ENCODE results near the gene SAMD9L.

The SAMD9L gene

GRCh38 chr7:93117852-93118530 is 30.2 kb downstream of the SAMD9L start, which contains the start of gene SAMD9:
Gene SAMD9, minus strand, starts transcription at chr7:93117979. Its CDS starts 11,882 bp downstream, at chr7:93106097.
- peaks cover 5 to 8% of the 10 kb centered on the region in 2 donors for H3K4me1 ChIP-seq (ENCODE audit: control insufficient read depth in 1 of 2, insufficient read depth in 2 of 2, low read length in 2 of 2)
- H3K9me3 ChIP-seq (ENCODE audit: control insufficient read depth in 1 of 2, low read length in 2 of 2) = peaks cover 0 to 9% of the 10 kb centered on the region in 2 donors
- peak within 1 kb of the TSS; percentile 62 for H3K27ac ChIP-seq (ENCODE audit: low read length)
- H3K27me3 ChIP-seq (ENCODE audit: low read depth, low read length) = no peaks in the 10 kb centered on the region
- no peaks in the 10 kb centered on the region for H3K36me3 ChIP-seq (ENCODE audit: control insufficient read depth in 1 of 2, insufficient read depth in 2 of 2, low read length in 2 of 2)
- peak within 1 kb of the TSS; percentile 75 to 86 for H3K4me3 ChIP-seq (ENCODE audit: low read depth in 1 of 2, low read length in 2 of 2)

- peak overlapping the region; percentile 62 for H3K27ac ChIP-seq (ENCODE audit: low read length)
- peaks cover 0 to 7% of the 10 kb centered on the region in 2 donors for H3K9me3 ChIP-seq (ENCODE audit: control insufficient read depth in 1 of 2, low read length in 2 of 2)
- H3K27me3 ChIP-seq (ENCODE audit: low read depth, low read length) = no peaks in the 10 kb centered on the region
- peaks cover 5 to 8% of the 10 kb centered on the region in 2 donors for H3K4me1 ChIP-seq (ENCODE audit: control insufficient read depth in 1 of 2, insufficient read depth in 2 of 2, low read length in 2 of 2)
- peak overlapping the region; percentile 75 to 86 for H3K4me3 ChIP-seq (ENCODE audit: low read depth in 1 of 2, low read length in 2 of 2)
- H3K36me3 ChIP-seq (ENCODE audit: control insufficient read depth in 1 of 2, insufficient read depth in 2 of 2, low read length in 2 of 2) = no peaks in the 10 kb centered on the region
Measured at GRCh38 chr7:93117327-93117726, 30.9 kb downstream of the SAMD9L start.

GRCh38 chr7:93115796-93116195 is 32.4 kb downstream of the SAMD9L start:
- peak overlapping the region in 1 of 2 donors; percentile 86 for H3K4me3 ChIP-seq (ENCODE audit: low read depth in 1 of 2, low read length in 2 of 2)
- H3K27ac ChIP-seq (ENCODE audit: low read length) = no peak overlapping the region
- no peaks in the 10 kb centered on the region for H3K36me3 ChIP-seq (ENCODE audit: control insufficient read depth in 1 of 2, insufficient read depth in 2 of 2, low read length in 2 of 2)
- peaks cover 0 to 5% of the 10 kb centered on the region in 2 donors for H3K9me3 ChIP-seq (ENCODE audit: control insufficient read depth in 1 of 2, low read length in 2 of 2)
- peaks cover 5 to 8% of the 10 kb centered on the region in 2 donors for H3K4me1 ChIP-seq (ENCODE audit: control insufficient read depth in 1 of 2, insufficient read depth in 2 of 2, low read length in 2 of 2)
- no peaks in the 10 kb centered on the region for H3K27me3 ChIP-seq (ENCODE audit: low read depth, low read length)

GRCh38 chr7:93108003-93108402 is 40.2 kb downstream of the SAMD9L start:
- H3K27me3 ChIP-seq (ENCODE audit: low read depth, low read length) = no peaks in the 10 kb centered on the region
- H3K36me3 ChIP-seq (ENCODE audit: control insufficient read depth in 1 of 2, insufficient read depth in 2 of 2, low read length in 2 of 2) = peaks cover 19 to 49% of the 10 kb centered on the region in 2 donors
- H3K9me3 ChIP-seq (ENCODE audit: control insufficient read depth in 1 of 2, low read length in 2 of 2) = peaks cover 37 to 53% of the 10 kb centered on the region in 2 donors

GRCh38 chr7:93097388-93097787 is 50.8 kb downstream of the SAMD9L start:
- H3K4me3 ChIP-seq (ENCODE audit: low read depth in 1 of 2, low read length in 2 of 2) = no peak overlapping the region
- no peaks in the 10 kb centered on the region for H3K27me3 ChIP-seq (ENCODE audit: low read depth, low read length)
- H3K27ac ChIP-seq (ENCODE audit: low read length) = no peak overlapping the region
- no peaks in the 10 kb centered on the region for H3K4me1 ChIP-seq (ENCODE audit: control insufficient read depth in 1 of 2, insufficient read depth in 2 of 2, low read length in 2 of 2)
- peaks cover 10 to 45% of the 10 kb centered on the region in 2 donors for H3K9me3 ChIP-seq (ENCODE audit: control insufficient read depth in 1 of 2, low read length in 2 of 2)
- H3K36me3 ChIP-seq (ENCODE audit: control insufficient read depth in 1 of 2, insufficient read depth in 2 of 2, low read length in 2 of 2) = no peaks in the 10 kb centered on the region

More at GRCh38 chr7:93108003-93108402, 40.2 kb downstream of the SAMD9L start:
- H3K4me3 ChIP-seq (ENCODE audit: low read depth in 1 of 2, low read length in 2 of 2) = peak overlapping the region in 1 of 2 donors; percentile 5
- no peaks in the 10 kb centered on the region for H3K4me1 ChIP-seq (ENCODE audit: control insufficient read depth in 1 of 2, insufficient read depth in 2 of 2, low read length in 2 of 2)
- H3K27ac ChIP-seq (ENCODE audit: low read length) = no peak overlapping the region

GRCh38 chr7:93092757-93093370 is 55.3 kb downstream of the SAMD9L start:
- H3K9me3 ChIP-seq (ENCODE audit: control insufficient read depth in 1 of 2, low read length in 2 of 2) = peaks cover 0 to 9% of the 10 kb centered on the region in 2 donors

More at GRCh38 chr7:93092757-93093370, 55.3 kb downstream of the SAMD9L start:
- H3K27me3 ChIP-seq (ENCODE audit: low read depth, low read length) = no peaks in the 10 kb centered on the region
- H3K4me3 ChIP-seq (ENCODE audit: low read depth in 1 of 2, low read length in 2 of 2) = peak overlapping the region in 1 of 2 donors; percentile 14
- H3K27ac ChIP-seq (ENCODE audit: low read length) = no peak overlapping the region
- no peaks in the 10 kb centered on the region for H3K36me3 ChIP-seq (ENCODE audit: control insufficient read depth in 1 of 2, insufficient read depth in 2 of 2, low read length in 2 of 2)
- no peaks in the 10 kb centered on the region for H3K4me1 ChIP-seq (ENCODE audit: control insufficient read depth in 1 of 2, insufficient read depth in 2 of 2, low read length in 2 of 2)

Data from muscle layer of duodenum (tissue), 2 donors.